Uterus (tissue), 2 donors: ENCODE measurements around the gene PDE10A.

Source experiments
- CTCF ChIP-seq, 4 experiments: fragments of 200-600 bp in 2 of 4; fragments of 450-650 bp in 2 of 4; sonication (generic) in 2 of 4; IDR thresholded peaks; one replicate each; pipeline ENCODE4 v1.5.1; 2016 to 2019; ENCODE audit warnings: antibody characterized with exemption in 4 of 4, mild to moderate bottlenecking in 2 of 4, moderate library complexity in 1 of 4
- POLR2A ChIP-seq, 2 donors: fragments of 450-650 bp; IDR thresholded peaks; one replicate each; pipeline ENCODE4 v1.6.1; 2016; ENCODE audit warnings: antibody characterized with exemption in 2 of 2, mild to moderate bottlenecking in 1 of 2, moderate library complexity in 1 of 2

- no peak for TF ChIP-seq CTCF (IDR thresholded peaks at IDR 0.05)
- no peak for TF ChIP-seq POLR2A (IDR thresholded peaks at IDR 0.05)
Observed at GRCh38 chr6:165678429-165678828, 15.4 kb upstream of the PDE10A start.
